ENCODE measurements around the gene SH3BP1. TPM values are rescaled to one million over a fixed set of nuclear protein-coding genes. Genes with fewer than 3 reads are reported as not detected.

SH3BP1 gene
- total and polyA plus RNA-seq, 2 of the 8 experiments (the other 6 are each of a cell fraction or from before 2014, with no cell fraction given): 23.9 to 40.3 TPM

DNA sequence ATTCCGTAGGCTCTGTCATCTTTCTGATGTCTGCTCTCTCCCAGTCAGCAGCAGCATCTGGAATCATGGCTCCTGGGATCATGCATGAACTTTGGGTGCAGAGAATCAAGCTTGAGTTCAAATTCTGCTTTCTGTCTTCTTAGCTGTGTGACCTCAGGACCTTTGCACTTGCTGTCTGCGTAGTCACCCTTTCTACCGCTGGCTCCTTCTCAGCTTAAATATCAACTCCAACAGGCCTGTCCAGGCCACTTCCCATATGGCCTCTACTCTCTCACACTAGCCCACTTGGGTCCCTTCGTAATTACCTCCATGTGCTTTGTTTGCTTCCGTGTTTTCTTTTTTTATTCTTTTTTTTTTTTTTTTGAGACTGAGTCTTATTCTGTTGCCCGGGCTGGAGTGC lies 35.4 kb upstream of the SH3BP1 start:
- Histone ChIP-seq H3K4me1 (replicated peaks in 1 of 4; ENCODE audit: control insufficient read depth in 3 of 4, insufficient read depth in 4 of 4, low read length in 3 of 4) (peaks cover 0 to 8% (median 5%) of the 10 kb centered on the region in 4 experiments; a peak in 5 of 7 replicates), H4K20me1 (replicated peaks in 1 of 2; ENCODE audit: control insufficient read depth in 1 of 2, insufficient read depth in 2 of 2, low read length in 2 of 2) (no peaks in the 10 kb centered on the region), H4K5ac (ENCODE audit: insufficient read length, low read depth, low read length) (no peak overlapping the region), H2AK5ac (ENCODE audit: low read depth, low read length) (no peak overlapping the region), H3K9me3 (ENCODE audit: insufficient read depth in 2 of 2, low read depth in 1 of 2, low read length in 1 of 2) (no peaks in the 10 kb centered on the region), H3K27ac (ENCODE audit: low read depth, low read length) (no peak overlapping the region), H3K14ac (ENCODE audit: insufficient read length) (no peak overlapping the region), H3K4me3 (ENCODE audit: extremely low read depth in 1 of 4, insufficient read depth in 2 of 4, low read depth in 3 of 4, low read length in 4 of 4) (no peak overlapping the region), H3K4ac (replicated peaks; ENCODE audit: insufficient read length, low read depth, low read length) (no peak overlapping the region), H3K36me3 (ENCODE audit: control insufficient read depth in 2 of 4, insufficient read depth in 4 of 4, low read length in 3 of 4) (no peaks in the 10 kb centered on the region), H3K4me2 (ENCODE audit: insufficient read depth in 1 of 2, low read depth in 2 of 2, low read length in 2 of 2) (no peak overlapping the region), H2BK20ac (ENCODE audit: low read length) (no peak overlapping the region), H2BK15ac (ENCODE audit: low read length) (no peak overlapping the region), H3K27me3 (replicated peaks in 1 of 4; ENCODE audit: control insufficient read depth in 3 of 4, extremely low read depth in 1 of 4, insufficient read depth in 3 of 4, low read length in 3 of 4) (no peaks in the 10 kb centered on the region), H2BK120ac (replicated peaks; ENCODE audit: low read depth, low read length) (no peak overlapping the region), H3K56ac (replicated peaks; ENCODE audit: insufficient read length, low read depth, low read length) (no peak overlapping the region), H3K79me1 (ENCODE audit: low read depth, low read length) (no peaks in the 10 kb centered on the region), H2AFZ (ENCODE audit: low read length) (no peak overlapping the region), H3K18ac (ENCODE audit: extremely low read depth, low read length) (no peak overlapping the region), H3K23ac (ENCODE audit: insufficient read length) (no peak overlapping the region), H4K91ac (replicated peaks; ENCODE audit: insufficient read length, low read length) (no peak overlapping the region), H4K8ac (ENCODE audit: extremely low read depth, insufficient read depth, low read length) (no peak overlapping the region), H2BK12ac (ENCODE audit: low read depth, low read length) (peak overlapping the region; percentile 53; the same call in 1 of the 2 replicates), H3K9ac (replicated peaks in 1 of 4; ENCODE audit: extremely low read depth in 1 of 4, low read depth in 3 of 4, low read length in 3 of 4) (no peak overlapping the region), H3K23me2 (ENCODE audit: low read depth, low read length) (peaks cover 8% of the 10 kb centered on the region), H2BK5ac (ENCODE audit: low read depth, low read length) (no peak overlapping the region), H3K79me2 (ENCODE audit: control insufficient read depth in 1 of 2, insufficient read depth in 2 of 2, low read length in 2 of 2) (no peaks in the 10 kb centered on the region)
- FAIRE-seq (no peak), DNase-seq (ENCODE audit: low read depth in 1 of 2, low spot score in 2 of 2) (no peak)
- ChIA-PET CTCF (ENCODE audit: partially characterized antibody) (interaction anchor here (0.6 to 3.6 kb wide), 7 partner anchors 12 to 162 kb away, joined by 3 to 14 read pairs (median 3); no protein-coding TSS in a partner anchor), POLR2A (ENCODE audit: partially characterized antibody) (interaction anchor here (0.6 to 2.0 kb wide), 3 partner anchors 9 to 33 kb away, joined by 4 to 5 read pairs (median 4); no protein-coding TSS in a partner anchor)
- 90% methylated on average over 5 of the region's 6 CpGs; no CpG with 5 or more reads in 1 of the 2 experiments for WGBS, 2 experiments (ENCODE audit: extremely low coverage in 1 of 2, insufficient coverage in 1 of 2, insufficient read length in 1 of 2, insufficient replicate concordance in 2 of 2, low coverage in 1 of 2, low lambda C conversion rate in 2 of 2, missing lambda C conversion rate in 1 of 2)
- TF ChIP-seq KDM1A (IDR thresholded peaks at IDR 0.05; ENCODE audit: borderline replicate concordance, low read length) (peak; percentile 94), EZH2 (IDR thresholded peaks at IDR 0.05; ENCODE audit: low read depth, low read length, severe bottlenecking) (no peak)

Data from H1 (cell line).